Kidney glomerular epithelial cell (primary cell): ENCODE measurements around the gene PCDHA13.
"Not testable (repeated sequence)": the region's sequence is repeated elsewhere in the genome, so short reads cannot be mapped to it uniquely, and the experiment has no call there.

Experiments
- DNase-seq: peaks from one replicate; lab custom pipeline; 2025; lab: John Stamatoyannopoulos, UW

Gene PCDHA13, protein sequence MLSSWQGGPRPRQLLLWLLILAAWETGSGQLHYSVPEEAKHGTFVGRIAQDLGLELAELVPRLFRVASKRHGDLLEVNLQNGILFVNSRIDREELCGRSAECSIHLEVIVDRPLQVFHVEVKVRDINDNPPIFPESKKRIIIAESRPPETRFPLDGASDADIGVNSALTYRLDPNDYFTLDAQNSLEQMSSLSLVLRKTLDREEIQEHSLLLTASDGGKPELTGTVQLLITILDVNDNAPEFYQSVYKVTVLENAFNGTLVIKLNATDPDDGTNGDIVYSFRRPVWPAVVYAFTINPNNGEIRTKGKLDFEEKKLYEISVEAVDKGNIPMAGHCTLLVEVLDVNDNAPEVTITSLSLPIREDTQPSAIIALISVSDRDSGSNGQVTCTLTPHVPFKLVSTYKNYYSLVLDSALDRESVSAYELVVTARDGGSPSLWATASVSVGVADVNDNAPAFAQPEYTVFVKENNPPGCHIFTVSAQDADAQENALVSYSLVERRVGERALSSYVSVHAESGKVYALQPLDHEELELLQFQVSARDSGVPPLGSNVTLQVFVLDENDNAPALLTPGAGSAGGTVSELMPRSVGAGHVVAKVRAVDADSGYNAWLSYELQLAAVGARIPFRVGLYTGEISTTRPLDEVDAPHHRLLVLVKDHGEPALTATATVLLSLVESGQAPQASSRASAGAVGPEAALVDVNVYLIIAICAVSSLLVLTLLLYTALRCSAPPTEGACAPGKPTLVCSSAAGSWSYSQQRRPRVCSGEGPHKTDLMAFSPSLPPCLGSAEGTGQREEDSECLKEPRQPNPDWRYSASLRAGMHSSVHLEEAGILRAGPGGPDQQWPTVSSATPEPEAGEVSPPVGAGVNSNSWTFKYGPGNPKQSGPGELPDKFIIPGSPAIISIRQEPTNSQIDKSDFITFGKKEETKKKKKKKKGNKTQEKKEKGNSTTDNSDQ

DNA sequence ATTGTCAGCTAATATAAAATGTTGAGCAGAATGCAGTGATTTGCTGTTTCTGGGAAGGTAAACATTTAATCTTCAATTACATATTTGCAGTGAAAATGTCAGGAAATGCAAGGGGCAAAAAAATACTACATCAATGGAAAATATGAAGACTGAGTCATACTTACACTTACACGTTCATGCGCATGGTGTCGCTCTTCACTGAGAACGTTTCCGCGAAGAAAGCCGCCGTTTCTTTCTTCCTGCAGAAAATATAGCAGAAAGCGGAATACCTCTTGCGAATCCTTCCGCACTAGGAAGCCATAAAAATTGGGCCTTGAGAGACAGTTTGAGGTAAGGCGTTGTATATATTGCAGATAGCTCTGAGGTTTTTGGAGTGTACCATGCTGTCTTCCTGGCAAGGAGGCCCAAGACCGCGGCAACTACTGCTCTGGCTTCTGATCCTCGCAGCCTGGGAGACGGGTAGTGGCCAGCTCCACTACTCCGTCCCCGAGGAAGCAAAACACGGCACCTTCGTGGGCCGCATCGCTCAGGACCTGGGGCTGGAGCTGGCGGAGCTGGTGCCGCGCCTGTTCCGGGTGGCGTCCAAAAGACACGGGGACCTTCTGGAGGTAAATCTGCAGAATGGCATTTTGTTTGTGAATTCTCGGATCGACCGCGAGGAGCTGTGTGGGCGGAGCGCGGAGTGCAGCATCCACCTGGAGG, at the start of gene PCDHA13:
Gene PCDHA13 (plus strand): TSS at position 236 of the 702 bp plus-strand sequence. CDS start 145 bp downstream, at position 381.
- DNase-seq: no peak

DNA sequence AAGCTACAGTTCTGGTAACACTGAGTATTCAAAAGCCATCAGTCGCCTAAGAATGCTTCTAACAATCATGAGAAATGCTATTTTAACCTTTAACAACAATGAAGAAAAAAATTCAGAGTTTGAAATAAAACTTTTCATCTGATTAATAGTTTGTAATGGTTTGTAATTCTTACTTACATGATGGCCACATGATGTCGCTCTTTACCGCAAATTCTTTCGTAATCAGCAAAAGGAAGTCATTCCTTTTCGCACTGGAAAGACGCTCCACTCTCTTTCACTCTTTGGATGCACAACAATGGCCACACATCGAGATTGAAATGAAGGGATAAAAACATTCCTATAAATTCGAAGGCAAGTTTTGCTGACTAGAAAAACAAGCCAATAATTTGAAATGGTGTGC, 47.9 kb upstream of the PCDHA13 start, which contains the start of gene PCDHA7:
Gene PCDHA7 (plus strand): TSS at position 277 of the 400 bp plus-strand sequence. CDS start 115 bp downstream, at position 392.
- no peak for DNase-seq

GRCh38 chr5:140834439-140835008, 47.4 kb upstream of the PCDHA13 start:
- not testable (repeated sequence) for DNase-seq

GRCh38 chr5:140835622-140836510, 46.1 kb upstream of the PCDHA13 start:
- DNase-seq: no peak

DNA sequence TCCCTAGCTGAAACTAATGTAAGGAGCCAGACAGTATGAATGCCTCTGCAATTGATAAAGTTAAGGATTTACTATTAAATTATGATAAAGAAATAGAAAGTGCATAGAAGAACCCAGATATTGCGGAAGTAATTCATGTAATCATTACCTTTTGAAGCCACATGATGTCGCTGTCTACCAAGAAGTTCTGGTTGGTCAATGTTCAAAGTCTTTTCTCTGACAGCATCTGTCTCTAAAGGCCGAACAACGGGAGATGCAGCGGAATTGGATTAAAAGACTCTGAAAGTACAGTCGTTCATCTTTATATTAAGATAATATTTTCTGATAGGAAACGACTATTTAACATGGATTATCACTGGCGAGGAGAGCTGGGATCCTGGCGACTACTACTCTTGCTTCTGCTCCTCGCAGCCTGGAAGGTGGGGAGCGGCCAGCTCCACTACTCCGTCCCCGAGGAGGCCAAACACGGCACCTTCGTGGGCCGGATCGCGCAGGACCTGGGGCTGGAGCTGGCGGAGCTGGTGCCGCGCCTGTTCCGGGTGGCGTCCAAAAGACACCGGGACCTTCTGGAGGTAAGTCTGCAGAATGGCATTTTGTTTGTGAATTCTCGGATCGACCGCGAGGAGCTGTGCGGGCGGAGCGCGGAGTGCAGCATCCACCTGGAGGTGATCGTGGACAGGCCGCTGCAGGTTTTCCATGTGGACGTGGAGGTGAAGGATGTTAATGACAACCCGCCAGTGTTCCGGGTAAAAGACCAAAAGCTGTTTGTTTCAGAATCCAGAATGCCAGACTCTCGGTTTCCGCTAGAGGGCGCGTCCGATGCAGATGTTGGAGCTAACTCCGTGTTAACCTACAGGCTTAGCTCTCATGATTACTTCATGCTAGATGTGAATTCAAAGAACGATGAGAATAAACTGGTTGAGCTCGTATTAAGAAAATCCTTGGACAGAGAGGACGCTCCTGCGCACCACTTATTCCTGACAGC, 40.7 kb upstream of the PCDHA13 start, which contains the start of gene PCDHA8:
Gene PCDHA8 (plus strand): TSS at position 210 of the 985 bp plus-strand sequence. CDS start 135 bp downstream, at position 345.
- DNase-seq: no peak

- no peak for DNase-seq
Observed at GRCh38 chr5:140842798-140843733, 38.9 kb upstream of the PCDHA13 start.

DNA sequence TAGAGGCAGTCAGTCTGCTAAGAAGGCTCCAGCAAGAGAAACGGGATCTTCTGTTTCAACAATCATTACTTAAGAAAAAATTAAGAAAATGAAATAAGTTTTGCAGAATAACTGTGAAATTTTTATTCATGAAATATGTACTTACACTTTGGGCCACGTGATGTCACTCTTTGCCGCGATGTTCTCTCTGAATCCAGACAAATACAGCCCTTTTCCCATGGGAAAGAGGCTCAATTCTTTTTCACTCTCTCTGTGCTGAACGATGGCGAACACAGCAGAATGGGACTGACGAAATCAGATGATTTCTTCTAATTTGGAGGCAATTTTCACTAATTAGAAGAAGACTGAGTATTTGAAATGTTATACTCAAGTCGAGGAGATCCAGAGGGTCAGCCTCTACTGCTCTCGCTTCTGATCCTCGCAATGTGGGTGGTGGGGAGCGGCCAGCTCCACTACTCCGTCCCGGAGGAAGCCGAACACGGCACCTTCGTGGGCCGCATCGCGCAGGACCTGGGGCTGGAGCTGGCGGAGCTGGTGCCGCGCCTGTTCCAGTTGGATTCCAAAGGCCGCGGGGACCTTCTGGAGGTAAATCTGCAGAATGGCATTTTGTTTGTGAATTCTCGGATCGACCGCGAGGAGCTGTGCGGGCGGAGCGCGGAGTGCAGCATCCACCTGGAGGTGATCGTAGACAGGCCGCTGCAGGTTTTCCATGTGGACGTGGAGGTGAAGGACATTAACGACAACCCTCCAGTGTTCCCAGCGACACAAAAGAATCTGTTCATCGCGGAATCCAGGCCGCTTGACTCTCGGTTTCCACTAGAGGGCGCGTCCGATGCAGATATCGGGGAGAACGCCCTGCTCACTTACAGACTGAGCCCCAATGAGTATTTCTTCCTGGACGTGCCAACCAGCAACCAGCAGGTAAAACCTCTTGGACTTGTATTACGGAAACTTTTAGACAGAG, 33.5 kb upstream of the PCDHA13 start, which contains the start of gene PCDHA9:
Gene PCDHA9 (plus strand): TSS at position 244 of the 964 bp plus-strand sequence. CDS start 114 bp downstream, at position 358.
- DNase-seq: not testable (repeated sequence)

DNA sequence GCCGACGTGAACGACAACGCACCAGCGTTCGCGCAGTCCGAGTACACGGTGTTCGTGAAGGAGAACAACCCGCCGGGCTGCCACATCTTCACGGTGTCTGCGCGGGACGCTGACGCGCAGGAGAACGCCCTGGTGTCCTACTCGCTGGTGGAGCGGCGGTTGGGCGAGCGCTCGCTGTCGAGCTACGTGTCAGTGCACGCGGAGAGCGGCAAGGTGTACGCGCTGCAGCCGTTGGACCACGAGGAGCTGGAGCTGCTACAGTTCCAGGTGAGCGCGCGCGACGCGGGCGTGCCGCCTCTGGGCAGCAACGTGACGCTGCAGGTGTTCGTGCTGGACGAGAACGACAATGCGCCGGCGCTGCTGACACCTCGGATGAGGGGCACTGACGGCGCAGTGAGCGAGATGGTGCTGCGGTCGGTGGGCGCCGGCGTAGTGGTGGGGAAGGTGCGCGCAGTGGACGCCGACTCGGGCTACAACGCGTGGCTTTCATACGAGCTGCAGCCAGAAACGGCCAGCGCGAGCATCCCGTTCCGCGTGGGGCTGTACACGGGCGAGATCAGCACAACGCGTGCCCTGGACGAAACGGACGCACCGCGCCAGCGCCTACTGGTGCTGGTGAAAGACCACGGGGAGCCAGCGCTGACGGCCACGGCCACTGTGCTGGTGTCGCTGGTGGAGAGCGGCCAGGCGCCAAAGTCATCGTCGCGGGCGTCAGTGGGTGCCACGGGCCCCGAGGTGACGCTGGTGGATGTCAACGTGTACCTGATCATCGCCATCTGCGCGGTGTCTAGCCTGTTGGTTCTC, 31.9 kb upstream of the PCDHA13 start:
- not testable (repeated sequence) for DNase-seq

- DNase-seq: peak; percentile 28
Observed at GRCh38 chr5:140855772-140856674, 25.9 kb upstream of the PCDHA13 start, which contains the start of gene PCDHA10. Gene PCDHA10 (plus strand): TSS chr5:140855897. CDS start chr5:140856049, 152 bp downstream.

GRCh38 chr5:140857177-140857986, 24.5 kb upstream of the PCDHA13 start:
- no peak for DNase-seq

DNA sequence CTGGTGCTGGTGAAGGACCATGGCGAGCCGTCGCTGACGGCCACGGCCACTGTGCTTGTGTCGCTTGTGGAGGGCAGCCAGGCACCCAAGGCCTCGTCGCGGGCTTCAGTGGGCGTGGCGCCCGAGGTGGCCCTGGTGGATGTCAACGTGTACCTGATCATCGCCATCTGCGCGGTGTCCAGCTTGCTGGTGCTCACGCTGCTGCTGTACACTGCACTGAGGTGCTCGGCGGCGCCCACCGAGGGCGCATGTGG, 24.0 kb upstream of the PCDHA13 start:
- no peak for DNase-seq

DNA sequence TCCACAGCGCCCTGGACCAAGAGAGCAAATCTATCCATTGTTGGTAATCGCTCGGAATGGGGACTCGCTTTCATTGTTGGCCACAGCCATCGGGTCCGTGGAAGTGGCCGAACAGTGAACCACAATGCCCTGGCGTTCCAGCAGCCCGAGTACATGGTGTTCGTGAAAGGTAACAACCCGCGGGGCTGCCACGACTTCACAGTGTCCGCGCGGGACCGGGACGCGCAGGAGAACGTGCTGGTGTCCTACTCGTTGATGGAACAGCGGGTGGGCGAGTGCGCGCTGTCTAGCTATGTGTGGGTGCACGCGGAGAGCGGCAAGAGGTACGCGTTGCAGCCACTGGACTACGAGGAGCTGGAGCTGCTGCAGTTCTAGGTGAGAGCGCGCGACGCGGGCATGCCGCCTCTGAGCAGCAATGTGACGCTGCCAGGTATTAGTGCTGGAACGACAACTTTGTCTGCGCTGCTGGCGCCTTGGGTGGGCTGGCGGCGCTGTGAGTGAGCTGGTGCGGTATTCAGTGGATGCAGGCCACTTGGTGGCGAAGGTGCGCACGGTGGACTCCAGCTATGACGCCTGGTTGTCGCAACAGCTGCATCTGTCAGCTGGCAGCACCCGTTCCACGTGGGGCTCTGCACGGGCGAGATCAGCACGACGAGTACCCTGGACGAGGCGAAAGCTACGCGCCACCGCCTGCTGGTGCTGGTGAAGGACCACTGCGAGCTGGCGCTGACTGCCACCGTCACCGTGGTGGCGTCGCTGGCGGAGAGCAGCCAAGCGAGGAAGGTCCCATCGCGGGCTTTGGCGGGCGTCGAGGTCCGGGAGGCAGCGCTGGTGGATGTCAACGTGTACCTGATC, 19.3 kb upstream of the PCDHA13 start:
- DNase-seq: no peak
